Hematopoietic multipotent progenitor cell treated with erythropoietin and hydrocortisone succinate and interleukin-3 and kit ligand, for 8 days (in vitro differentiated cells): ENCODE measurements around the gene STX16.

ENCODE experiments used
- DNase-seq: peaks from one replicate; pipeline ENCODE4 v3.0.0-alpha.2; 2015

Gene STX16, protein sequence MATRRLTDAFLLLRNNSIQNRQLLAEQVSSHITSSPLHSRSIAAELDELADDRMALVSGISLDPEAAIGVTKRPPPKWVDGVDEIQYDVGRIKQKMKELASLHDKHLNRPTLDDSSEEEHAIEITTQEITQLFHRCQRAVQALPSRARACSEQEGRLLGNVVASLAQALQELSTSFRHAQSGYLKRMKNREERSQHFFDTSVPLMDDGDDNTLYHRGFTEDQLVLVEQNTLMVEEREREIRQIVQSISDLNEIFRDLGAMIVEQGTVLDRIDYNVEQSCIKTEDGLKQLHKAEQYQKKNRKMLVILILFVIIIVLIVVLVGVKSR

DNA sequence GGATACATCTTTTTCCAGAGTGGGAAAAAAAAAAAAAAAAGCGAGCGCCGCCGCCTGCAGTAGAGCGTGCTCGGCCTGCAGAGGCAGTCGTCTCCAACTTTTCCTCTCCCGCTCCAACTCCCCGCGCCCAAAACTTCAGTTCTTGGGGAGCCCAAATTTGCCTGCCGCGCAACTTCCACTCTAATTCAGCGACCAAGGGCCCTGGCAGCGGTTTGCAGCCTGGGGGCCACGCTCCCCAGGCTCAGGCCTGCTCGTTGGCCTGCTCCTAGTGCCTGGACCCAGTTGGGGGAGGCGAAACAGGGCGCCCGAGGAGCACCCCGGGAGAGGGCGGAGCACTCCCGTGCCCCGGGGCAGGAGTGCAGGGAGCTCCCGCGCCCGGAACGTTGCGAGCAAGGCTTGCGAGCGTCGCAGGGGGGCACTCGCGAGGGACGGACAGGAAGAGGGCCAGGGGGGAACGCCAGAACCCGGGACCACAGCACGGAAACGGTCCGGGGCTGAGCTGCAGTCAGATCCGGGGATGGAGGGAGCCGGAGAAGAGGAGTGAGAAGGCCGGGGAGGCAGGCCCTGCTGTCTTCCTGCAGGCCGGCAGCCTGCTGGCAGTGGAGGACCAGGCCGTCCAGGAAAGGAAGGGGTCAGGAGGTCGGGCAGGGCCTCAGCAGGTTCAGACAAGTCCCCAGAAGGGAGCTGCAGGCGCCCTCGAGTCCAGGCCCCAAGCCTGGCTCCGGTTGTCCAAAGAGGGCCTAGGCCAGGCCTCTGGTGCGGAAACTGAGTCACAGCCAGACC is at the start of gene STX16:
TSS of gene STX16 (plus strand) at position 508 of the 783 bp plus-strand sequence. CDS start 724 bp downstream, outside the sequence.
- peak; percentile 92 for DNase-seq

- no peak for DNase-seq
These were observed 49.0 kb upstream of the STX16 start for GRCh38 chr20:58602124-58602523.

DNA sequence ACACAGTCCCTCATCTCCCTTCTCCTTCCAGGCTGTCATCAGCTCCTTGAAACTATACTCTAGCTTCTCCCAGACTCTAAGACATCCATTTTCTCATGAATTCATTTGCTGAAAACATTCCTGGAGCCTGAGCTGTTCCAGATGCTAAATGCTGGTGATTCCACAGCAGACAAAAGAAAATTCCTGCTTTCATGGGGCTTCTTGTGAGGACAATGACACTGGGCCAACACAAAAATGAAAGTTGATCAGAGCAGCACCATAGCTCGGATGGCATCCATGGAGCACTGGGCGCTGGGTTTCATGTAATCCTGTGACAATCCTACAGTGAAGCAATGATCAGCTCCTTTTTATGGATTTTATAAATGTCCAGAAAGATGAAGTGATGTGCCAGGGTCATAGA is 47.4 kb upstream of the STX16 start:
- DNase-seq: no peak

GRCh38 chr20:58604128-58604881 is 46.8 kb upstream of the STX16 start:
- no peak for DNase-seq

DNA sequence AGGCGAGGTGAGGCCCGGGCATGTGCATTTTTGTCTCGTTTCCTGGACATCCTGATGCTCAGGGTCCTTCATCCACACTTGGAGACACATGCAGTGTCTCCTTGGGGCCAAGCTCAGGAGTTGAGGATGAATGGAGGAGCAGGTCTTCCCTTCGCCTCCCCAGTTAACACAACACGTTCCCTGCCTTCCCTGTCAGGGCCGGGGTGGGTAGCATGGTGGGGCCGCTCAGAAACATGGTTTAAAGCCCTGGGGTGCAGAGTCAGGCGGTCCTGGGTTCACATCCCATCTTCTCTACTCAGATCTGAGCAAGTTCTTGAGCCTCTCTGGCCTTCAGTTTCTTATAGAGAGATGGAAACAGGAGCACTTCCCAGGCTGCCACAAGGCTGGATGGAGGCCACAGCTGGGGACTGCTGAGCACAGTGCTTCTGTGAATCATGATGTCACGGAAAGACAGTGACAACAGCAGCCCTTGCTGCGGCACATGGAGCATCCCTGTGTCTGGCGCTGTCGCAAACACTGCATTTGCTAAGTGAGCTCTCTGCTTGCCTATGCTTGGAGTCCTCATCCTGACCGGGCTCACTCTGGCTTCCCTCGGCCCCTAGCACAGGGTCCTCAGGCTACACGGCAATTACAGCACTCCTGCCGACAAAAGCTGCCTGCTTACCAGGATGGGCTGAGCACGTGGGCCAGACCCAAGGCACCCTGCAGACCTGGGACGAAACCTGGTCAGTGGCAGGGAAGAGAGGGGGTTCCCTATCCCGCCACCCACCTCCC is 45.6 kb upstream of the STX16 start:
- no peak for DNase-seq

DNA sequence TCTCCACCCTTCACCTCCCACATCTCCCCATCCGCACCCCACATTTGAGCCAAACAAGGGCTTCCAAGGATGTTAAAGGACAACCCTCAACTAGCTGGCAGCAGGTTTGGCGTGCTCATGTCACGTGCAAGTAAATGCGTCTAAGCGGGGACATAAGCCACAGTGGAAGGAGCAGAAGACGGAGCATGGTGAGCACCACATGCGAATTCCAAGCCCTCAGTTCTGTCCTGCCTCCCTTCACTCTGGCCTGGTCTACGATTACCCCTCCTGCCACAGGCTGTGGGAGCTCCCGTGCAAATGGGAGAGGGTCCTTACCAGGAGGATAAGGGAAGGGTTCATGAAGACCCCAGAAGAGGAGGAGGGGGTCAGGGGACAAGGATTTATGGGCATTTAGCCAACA is 44.9 kb upstream of the STX16 start:
- no peak for DNase-seq

DNA sequence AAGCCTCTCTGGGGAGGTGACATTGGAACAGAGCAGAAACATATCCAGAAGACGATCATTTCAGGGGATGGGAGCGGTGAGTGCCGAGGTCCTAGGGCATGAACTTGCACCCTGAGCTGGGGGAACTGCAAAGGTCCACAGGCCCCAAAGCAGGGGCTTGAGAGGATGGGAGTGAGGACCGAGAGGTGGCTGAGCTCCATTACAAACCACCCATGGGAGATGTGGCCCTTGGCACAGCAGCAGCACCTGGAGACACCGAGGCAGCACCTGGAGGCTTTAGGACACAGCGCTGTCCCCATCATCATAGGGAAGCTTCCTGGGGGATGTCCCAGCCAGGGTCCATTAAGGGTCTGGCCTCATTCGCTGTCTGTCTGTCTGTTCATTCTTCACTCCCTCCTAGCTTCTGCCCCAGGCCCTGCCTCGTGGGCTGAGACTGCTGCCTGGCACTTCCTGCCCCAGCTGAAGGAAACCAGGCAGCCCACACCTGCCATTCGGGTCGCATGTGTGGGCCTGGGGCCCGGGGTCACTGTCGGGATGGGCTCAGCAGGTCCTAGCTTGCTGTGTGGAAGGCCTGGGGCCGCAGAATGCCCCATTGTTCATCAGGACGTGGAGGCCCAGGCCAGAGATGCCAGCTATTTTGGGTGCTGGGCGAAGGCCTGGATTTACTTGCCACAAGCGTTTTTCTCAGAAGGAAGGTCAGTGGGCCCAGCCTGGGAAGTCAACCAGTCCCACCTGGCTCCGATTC is 42.8 kb upstream of the STX16 start:
- no peak for DNase-seq

DNA sequence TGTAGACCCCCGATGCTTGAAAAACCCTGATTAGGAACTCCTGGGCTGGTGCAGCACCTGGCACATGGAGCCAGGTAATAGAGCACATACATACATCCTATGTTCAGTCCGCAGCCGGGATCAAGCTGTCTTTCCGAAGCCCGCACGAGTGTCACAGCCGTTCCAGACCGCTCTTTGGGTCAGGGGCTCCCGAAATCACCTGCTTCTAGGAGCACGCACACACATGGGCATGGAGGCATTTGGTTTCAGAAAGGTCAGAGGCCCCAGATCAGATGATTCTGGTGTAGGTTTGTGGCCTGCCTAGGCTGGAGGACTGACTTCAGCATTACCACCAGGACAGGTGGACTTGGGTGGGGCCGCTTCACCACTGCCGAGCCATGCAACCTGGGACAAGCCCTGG is 42.1 kb upstream of the STX16 start:
- DNase-seq: no peak

- DNase-seq: no peak
These were observed 40.8 kb upstream of the STX16 start for GRCh38 chr20:58610071-58610800.

DNA sequence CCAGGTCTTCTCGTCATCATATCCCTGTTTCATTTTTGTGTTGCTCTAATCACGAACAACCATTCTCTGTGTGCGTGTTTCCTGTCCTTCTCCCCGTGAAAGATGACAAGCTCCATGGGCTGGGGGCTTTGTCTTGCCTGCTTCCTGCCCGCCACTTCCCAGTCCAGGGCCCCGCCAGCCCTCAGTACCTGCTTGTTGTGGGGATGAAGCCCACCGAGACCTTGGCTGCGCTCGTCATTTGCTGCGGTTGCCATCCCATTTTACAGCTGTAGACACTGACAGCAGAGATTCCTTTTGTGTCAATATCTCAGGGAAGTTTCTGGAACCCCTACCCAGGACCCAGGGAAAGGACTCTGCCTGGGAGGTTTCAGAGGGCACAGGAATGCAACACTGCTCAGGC is 40.3 kb upstream of the STX16 start:
- no peak for DNase-seq

- DNase-seq: no peak
These were observed 39.6 kb upstream of the STX16 start for GRCh38 chr20:58611236-58612030.

GRCh38 chr20:58612121-58612691 is 38.9 kb upstream of the STX16 start:
- DNase-seq: no peak

DNA sequence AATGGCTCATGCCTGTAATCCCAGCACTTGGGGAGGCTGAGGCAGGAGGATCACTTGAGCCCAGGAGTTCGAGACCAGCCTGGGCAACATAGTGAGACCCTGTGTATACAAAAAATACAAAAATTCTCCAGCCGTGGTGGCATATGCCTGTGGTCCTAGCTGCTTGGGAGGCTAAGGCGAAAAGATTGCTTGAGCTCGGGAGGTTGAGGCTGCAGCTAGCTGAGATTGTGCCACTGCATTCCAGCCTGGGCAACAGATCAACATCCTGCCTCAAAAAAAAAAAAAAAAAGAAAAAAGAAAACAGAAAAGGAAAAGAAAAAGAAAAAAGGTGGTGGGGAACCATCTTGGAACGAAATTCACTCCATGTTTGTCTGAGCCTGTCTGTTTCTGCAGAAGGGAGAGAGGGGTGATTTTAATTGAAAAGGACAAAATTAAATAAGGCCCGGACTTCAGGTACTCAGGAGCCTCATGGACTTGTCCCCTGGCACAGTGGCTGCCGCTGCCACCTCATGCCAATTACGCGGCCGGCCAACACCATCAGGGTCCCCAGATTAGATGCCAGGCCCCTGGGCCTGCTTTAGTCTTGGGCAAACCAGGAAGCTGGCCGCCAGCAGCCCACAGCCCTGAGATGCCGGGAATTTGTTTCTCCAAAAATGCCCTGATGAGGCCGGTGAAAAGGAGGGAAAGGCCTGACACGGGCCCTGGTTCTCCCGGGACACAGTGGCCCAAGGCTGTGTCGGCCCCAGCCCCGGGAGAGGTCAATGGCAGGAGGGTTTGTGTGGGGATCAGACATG is 37.8 kb upstream of the STX16 start:
- DNase-seq: no peak

DNA sequence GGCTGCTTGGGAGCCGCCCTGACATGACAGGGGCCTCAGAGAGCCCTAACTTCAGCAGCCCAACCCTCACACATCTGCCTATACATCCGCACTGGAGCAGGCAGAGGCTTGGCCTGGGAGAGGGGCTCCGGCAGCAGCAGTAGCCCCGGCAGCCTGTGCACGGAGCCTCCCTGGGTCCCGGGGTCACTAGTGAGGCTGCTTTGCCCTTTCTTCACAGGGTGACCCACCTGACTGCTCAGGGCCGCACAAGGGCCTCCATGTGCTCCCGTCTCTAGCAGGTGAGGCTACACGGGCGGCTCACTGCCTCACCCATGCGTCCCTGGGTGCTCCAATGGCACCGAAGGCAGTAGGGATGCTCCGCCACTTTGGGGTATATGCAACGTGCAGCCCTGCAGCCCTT is 36.7 kb upstream of the STX16 start:
- no peak for DNase-seq

GRCh38 chr20:58614984-58615760 is 35.9 kb upstream of the STX16 start:
- no peak for DNase-seq

- no peak for DNase-seq
These were observed 34.7 kb upstream of the STX16 start for GRCh38 chr20:58616411-58616810.

DNA sequence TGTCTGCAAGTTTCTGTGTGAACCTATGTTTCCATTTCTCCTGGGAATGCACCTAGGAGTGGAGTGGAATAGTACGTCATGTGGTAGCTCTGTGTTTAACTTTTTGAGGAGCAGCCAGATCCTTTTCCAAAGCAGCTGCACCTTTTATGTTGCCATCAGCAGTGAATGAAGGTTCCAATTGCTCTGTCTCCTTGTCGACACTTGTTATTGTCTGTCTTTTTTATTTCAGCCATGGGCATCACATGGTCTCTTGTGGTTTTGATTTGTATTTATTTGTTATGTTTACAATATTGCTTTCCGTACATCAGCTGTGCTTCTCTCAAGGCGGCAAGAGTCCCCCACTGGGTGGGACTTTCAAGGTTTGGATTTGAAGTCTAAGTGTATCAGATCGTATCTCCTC is 33.9 kb upstream of the STX16 start:
- DNase-seq: no peak

- no peak for DNase-seq
These were observed 32.6 kb upstream of the STX16 start for GRCh38 chr20:58618351-58619076.
